KMS-11 (cell line): Measurements from ENCODE around the gene TRAF3IP3.

Experiments used
- H2AFZ ChIP-seq: fragments of 200-600 bp; sonication (generic); 2 replicates; pipeline ENCODE4 v1.6.1; 2016; ENCODE audit warnings: antibody characterized with exemption, mixed run types, low read depth
- H3K27ac ChIP-seq: fragments of 200-600 bp; sonication (generic); 2 replicates; pipeline ENCODE4 v1.6.1; 2016; ENCODE audit warnings: mild to moderate bottlenecking, mixed run types
- H3K27me3 ChIP-seq: fragments of 200-600 bp; sonication (generic); 2 replicates; pipeline ENCODE4 v1.6.1; 2017; ENCODE audit warnings: mild to moderate bottlenecking, low read depth, mixed run types, moderate library complexity; ENCODE audit not compliant: insufficient read depth
- H3K36me3 ChIP-seq: fragments of 200-600 bp; sonication (generic); 2 replicates; pipeline ENCODE4 v1.6.1; 2017; ENCODE audit warnings: mild to moderate bottlenecking, mixed run types; ENCODE audit not compliant: insufficient read depth
- H3K4me1 ChIP-seq: fragments of 200-600 bp; sonication (generic); 2 replicates; pipeline ENCODE4 v1.6.1; 2016; ENCODE audit warnings: mild to moderate bottlenecking, low read depth, mixed run types; ENCODE audit not compliant: poor library complexity, severe bottlenecking
- H3K4me2 ChIP-seq: fragments of 200-600 bp; sonication (generic); 2 replicates; pipeline ENCODE4 v1.7.0; 2016; ENCODE audit warnings: mild to moderate bottlenecking, mixed run types
- H3K4me3 ChIP-seq: fragments of 200-600 bp; sonication (generic); IDR thresholded peaks from 2 replicates; pipeline ENCODE4 v1.6.1; 2017; ENCODE audit warnings: low read depth, low read length, mixed read lengths; ENCODE audit not compliant: insufficient read depth
- H3K79me2 ChIP-seq: fragments of 200-600 bp; sonication (generic); 2 replicates; pipeline ENCODE4 v1.6.1; 2016; ENCODE audit warnings: low read depth, mixed run types; ENCODE audit not compliant: insufficient read depth
- H3K9ac ChIP-seq: fragments of 200-600 bp; sonication (generic); 2 replicates; pipeline ENCODE4 v1.6.1; 2016; ENCODE audit warnings: mild to moderate bottlenecking, mixed run types
- H4K20me1 ChIP-seq: fragments of 200-600 bp; sonication (generic); 2 replicates; pipeline ENCODE4 v1.6.1; 2016; ENCODE audit warnings: mild to moderate bottlenecking, mixed run types; ENCODE audit not compliant: insufficient read depth
- CTCF ChIP-seq: fragments of 200-600 bp; sonication (generic); conservative IDR thresholded peaks from 2 replicates; pipeline ENCODE4 v1.6.1; 2017; ENCODE audit warnings: low read depth, mild to moderate bottlenecking, antibody characterized with exemption, low read length, moderate library complexity, mixed read lengths

The TRAF3IP3 gene

DNA sequence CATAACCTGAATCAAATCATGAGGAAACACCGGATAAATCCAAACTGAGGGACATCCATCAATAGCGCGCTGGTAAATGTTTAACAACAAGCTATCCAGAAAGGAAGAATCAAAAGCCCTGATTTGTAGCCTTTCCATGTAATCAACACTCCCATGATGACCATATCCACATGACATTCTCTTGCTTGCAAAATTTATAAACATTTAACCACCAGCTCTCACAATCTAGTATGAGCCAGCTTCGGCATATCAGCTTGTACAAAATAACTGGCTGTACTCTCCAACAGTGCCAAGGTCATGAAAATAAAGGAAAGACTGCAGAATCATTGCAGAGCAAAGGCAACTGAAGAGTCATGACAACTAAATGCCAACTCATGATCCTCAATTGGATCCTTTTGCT lies 35.5 kb upstream of the TRAF3IP3 start:
- no peak overlapping the region for H3K9ac ChIP-seq
- H3K4me1 ChIP-seq = no peaks in the 10 kb centered on the region
- H3K27me3 ChIP-seq = no peaks in the 10 kb centered on the region
- no peaks in the 10 kb centered on the region for H3K79me2 ChIP-seq
- H3K4me3 ChIP-seq = no peak overlapping the region
- no peaks in the 10 kb centered on the region for H4K20me1 ChIP-seq
- no peaks in the 10 kb centered on the region for H3K36me3 ChIP-seq
- H3K4me2 ChIP-seq = no peak overlapping the region
- no peak overlapping the region for H3K27ac ChIP-seq
- H2AFZ ChIP-seq = no peak overlapping the region
- TF ChIP-seq CTCF = no peak

- Histone ChIP-seq H3K4me1 (no peaks in the 10 kb centered on the region), H3K27ac (no peak overlapping the region), H3K79me2 (no peaks in the 10 kb centered on the region), H3K36me3 (no peaks in the 10 kb centered on the region), H3K27me3 (no peaks in the 10 kb centered on the region), H4K20me1 (no peaks in the 10 kb centered on the region), H3K4me3 (no peak overlapping the region), H2AFZ (no peak overlapping the region), H3K4me2 (no peak overlapping the region), H3K9ac (no peak overlapping the region)
- TF ChIP-seq CTCF = no peak
Observed at GRCh38 chr1:209720826-209721225, 35.0 kb upstream of the TRAF3IP3 start.

- no peak for TF ChIP-seq CTCF
- Histone ChIP-seq H3K79me2 (no peaks in the 10 kb centered on the region), H3K27ac (no peak overlapping the region), H3K9ac (no peak overlapping the region), H3K4me1 (no peaks in the 10 kb centered on the region), H3K4me3 (no peak overlapping the region), H3K27me3 (no peaks in the 10 kb centered on the region), H4K20me1 (no peaks in the 10 kb centered on the region), H2AFZ (no peak overlapping the region), H3K4me2 (no peak overlapping the region), H3K36me3 (no peaks in the 10 kb centered on the region)
Observed at GRCh38 chr1:209721323-209721722, 34.5 kb upstream of the TRAF3IP3 start.

DNA sequence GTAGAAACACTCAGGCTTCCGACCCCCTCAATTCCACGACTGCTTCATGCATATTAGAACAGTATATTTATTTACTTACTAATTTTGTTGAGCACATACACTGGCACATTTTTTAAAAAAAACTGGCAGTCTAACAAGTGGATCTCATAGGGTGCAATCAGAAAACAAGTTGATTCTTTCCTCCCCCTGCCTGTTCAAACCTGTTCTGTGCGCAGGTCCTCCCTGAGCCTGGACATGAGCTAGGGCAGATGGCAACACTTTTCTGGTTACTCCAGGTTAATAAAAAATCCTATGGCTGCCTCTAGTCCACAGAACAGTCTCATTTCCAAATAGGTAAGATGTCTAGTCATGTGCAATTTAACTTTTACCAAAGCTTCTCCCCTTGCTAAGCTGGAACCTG lies 32.6 kb upstream of the TRAF3IP3 start:
- no peak for TF ChIP-seq CTCF
- no peaks in the 10 kb centered on the region for H3K27me3 ChIP-seq
- no peak overlapping the region for H3K4me2 ChIP-seq
- no peak overlapping the region for H3K4me3 ChIP-seq
- H4K20me1 ChIP-seq = no peaks in the 10 kb centered on the region
- no peak overlapping the region for H3K9ac ChIP-seq
- H3K4me1 ChIP-seq = no peaks in the 10 kb centered on the region
- no peaks in the 10 kb centered on the region for H3K36me3 ChIP-seq
- no peak overlapping the region for H2AFZ ChIP-seq
- H3K79me2 ChIP-seq = no peaks in the 10 kb centered on the region
- H3K27ac ChIP-seq = no peak overlapping the region
